GM12872 (cell line): Measurements from ENCODE around the gene NAALADL2.

ENCODE experiments used
- TF ChIP-seq, protein P1 (sequence below): IDR thresholded peaks from 3 replicates; pipeline ENCODE4 v1.5.1; 2011; ENCODE audit warnings: low read depth, mild to moderate bottlenecking, low read length, moderate library complexity; ENCODE audit not compliant: insufficient read depth

Gene NAALADL2

DNA sequence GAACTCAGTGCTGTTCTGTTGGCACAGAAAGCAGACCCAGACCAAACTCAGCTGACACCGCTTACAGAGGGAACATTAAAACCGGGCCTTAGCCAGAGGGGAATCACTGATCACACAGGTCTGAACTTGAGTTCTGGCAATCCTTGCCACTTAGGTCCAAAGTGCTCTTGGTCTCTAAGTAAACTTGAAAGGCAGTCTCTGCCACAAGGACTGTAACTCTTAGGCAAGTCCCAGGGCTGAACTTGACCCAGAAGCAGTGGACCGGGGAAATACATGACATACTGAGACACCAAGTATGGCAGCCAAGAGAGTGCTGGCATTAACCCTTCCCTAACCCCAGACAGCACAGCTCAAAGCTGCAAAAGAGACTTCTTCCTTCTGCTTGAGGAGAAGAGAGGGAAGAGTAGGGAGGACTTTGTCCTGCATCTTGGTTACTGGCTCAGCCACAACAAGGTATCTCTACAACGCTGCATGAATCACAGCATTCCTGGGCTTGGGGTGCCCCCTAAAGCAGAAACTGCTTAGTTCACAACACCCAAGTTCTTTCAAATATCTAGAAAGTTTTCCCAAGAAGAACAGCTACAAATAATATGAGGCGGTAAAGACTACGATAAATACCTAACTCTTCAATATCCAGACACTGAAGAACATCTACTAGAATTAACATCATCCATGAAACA lies 32.5 kb downstream of the NAALADL2 start:
- TF ChIP-seq, protein P1, sequence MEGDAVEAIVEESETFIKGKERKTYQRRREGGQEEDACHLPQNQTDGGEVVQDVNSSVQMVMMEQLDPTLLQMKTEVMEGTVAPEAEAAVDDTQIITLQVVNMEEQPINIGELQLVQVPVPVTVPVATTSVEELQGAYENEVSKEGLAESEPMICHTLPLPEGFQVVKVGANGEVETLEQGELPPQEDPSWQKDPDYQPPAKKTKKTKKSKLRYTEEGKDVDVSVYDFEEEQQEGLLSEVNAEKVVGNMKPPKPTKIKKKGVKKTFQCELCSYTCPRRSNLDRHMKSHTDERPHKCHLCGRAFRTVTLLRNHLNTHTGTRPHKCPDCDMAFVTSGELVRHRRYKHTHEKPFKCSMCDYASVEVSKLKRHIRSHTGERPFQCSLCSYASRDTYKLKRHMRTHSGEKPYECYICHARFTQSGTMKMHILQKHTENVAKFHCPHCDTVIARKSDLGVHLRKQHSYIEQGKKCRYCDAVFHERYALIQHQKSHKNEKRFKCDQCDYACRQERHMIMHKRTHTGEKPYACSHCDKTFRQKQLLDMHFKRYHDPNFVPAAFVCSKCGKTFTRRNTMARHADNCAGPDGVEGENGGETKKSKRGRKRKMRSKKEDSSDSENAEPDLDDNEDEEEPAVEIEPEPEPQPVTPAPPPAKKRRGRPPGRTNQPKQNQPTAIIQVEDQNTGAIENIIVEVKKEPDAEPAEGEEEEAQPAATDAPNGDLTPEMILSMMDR, result no peak

DNA sequence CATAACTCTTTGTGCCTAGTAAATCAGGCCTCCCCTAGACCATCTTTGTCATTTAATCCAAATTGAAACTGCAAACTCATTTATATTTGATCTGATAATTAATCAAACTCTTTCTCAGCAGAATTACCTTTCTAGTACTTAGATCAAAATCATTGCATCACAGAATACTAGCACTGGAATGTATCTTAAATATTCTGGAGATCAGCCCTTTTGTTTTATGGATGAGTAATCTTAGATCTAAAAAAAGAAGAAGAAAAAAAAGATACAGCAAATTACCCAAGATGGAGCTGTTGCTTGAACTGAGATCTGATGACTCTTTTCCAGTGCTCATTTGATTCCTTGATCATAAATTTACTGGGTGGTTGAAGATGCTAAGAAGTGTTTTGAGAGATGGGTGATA lies 47.9 kb downstream of the NAALADL2 start:
- TF ChIP-seq, protein P1, result no peak

DNA sequence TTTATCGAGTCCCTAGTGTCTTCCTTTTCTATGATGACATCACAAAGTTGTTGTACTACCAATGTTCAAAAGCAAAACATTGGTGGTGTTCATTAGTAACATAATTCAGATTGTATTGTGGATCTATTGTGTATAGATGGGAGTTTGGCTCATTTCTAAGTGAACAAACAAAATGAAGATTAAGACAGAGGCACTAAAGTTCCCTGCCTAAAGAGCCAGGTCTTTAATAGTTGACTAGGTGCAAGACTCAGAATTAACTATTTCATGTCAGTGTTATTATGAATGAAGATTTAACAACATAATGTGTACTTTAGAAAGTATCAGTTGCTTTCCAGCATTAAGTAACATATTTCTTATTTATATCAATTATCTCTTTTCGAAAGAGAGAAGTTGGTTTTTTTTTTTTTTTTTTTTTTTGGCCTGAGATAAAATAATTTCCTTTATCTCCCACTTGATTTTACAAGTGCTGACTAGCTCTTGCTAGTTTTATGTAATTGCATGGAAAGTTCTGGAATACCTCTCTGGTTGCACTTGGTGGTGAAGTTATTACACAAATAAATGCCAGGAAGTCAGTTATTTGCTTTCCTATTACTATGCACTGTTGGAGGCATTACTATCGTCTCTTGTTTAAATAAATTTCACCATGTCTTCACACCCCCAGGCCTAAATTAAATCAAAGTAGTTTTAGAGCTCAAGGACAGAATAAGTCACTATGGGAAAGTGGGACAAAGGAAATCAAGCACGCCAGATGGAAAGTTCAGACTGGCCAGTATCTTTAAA lies 48.7 kb downstream of the NAALADL2 start:
- TF ChIP-seq, protein P1, result no peak

DNA sequence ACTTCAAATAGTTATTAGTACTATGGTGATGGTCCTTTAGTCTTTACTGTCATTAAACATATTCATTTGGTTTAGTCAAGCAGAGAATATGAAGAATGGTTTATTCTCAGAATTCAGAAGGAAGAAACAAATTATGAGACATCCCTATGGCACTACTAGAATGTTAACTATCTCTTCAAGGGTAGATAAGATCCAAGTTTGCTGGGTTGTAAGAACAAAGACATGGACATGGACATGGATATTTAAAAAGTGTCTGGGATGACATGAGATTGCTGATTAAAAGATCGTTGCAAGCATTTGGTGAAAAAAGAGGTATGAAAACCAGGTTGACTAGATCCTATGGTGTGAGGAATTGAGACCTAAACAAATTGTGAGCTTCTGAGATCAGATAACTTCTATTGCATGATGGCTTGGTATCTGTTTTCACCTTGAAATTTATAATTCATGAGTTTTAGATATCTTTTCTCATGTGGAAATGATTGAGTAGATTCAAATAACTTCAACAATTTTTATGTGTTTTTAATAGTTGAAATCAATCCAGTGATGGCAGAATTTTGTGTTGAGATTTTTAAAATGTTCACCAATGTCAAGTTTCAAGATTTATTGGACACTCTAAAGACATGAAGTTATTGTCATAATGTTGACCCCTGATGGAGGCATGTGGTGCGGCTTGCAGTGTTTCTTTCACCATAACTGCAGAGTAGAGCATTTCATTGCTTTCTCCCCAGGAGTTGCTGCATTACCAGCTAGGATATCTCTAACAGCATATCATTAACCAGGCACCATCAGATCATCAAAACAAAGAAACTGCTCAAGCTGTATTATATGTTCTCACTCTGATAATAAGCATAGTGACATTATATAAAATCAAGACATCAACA lies 72.6 kb downstream of the NAALADL2 start:
- TF ChIP-seq, protein P1, result no peak

DNA sequence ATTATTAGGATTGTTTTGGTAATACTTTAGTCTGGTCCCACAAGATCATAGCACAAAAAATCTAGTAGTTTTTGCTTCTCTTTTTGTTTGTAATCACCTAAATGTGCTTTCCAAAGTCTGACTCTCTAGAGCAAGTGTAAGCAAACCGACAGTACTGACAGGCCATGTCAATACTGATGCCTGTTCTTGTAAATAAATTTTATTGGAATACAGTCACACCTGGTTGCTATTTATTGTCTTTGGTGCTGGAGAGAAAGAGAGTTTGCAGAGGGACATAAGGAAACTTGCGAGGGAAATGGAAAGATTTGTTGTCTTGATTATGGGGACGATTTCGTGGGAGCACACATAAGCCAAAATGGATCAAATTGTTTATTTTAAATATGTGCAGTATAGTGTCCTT lies 77.5 kb downstream of the NAALADL2 start:
- TF ChIP-seq, protein P1, result no peak

DNA sequence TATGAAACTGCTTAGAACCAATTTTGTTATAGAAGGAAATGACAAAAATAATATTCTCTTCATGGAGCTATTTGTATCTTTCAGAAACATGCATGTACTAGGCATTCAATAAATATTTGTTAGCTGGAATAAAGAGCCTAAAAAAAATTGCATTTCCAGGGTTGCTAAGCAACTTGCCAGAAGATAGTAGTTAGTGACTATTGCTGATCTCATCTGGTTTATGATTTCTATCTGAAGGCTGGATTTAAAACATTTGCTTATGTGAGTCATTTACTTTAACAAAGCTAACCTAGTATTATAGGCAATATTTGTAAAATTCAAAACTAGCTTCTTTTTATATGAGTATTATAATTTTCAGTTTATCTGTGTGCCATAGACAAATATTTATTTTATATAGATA lies 78.3 kb downstream of the NAALADL2 start:
- TF ChIP-seq, protein P1, result no peak

DNA sequence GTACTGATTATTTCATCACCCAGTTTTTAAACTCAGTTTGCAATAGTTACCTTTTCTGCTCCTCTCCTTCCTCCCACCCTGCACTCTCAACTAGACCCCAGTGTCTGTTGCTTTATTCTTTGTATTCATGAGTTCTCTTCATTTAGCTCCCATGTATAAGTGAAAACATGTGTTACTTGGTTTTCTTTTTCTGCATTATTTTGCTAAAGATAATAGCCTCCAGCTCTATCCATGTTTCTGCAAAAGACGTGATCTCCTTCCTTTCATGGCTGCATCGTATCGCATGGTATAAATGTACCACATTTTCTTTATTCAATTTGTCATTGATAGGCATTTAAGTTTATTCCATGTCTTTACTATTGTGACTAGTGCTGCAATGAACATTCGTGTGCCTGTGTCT lies 79.0 kb downstream of the NAALADL2 start:
- TF ChIP-seq, protein P1, result no peak
